Skeletal muscle satellite cell (primary cell): ENCODE data around the gene FAM151A. TPM values are rescaled to one million over a fixed set of nuclear protein-coding genes. Genes with fewer than 3 reads are reported as not detected.

Experiments
- H3K27me3 ChIP-seq: 2 replicates; pipeline ENCODE4 v1.7.0; 2013; ENCODE audit warnings: low read length; ENCODE audit not compliant: control insufficient read depth, insufficient read depth
- H3K36me3 ChIP-seq: 2 replicates; pipeline ENCODE4 v1.7.0; 2013; ENCODE audit warnings: mild to moderate bottlenecking, control low read depth, low read length; ENCODE audit not compliant: insufficient read depth
- H3K4me1 ChIP-seq: 2 replicates; pipeline ENCODE4 v1.7.0; 2013; ENCODE audit warnings: low read length; ENCODE audit not compliant: control insufficient read depth, insufficient read depth
- H3K4me2 ChIP-seq: 2 replicates; pipeline ENCODE4 v1.7.0; 2013; ENCODE audit warnings: mild to moderate bottlenecking, low read length
- H3K4me3 ChIP-seq: 2 replicates; pipeline ENCODE4 v1.7.0; 2013; ENCODE audit warnings: low read length
- H3K9ac ChIP-seq: 2 replicates; pipeline ENCODE4 v1.7.0; 2013; ENCODE audit warnings: mild to moderate bottlenecking, low read depth, low read length, moderate library complexity
- H3K9me3 ChIP-seq: replicated peaks from 2 replicates; pipeline ENCODE4 v1.7.0; 2013; ENCODE audit warnings: mild to moderate bottlenecking, control low read depth, low read length
- total RNA-seq: library from RNA; depleted of rRNA; stranded (reverse); fragments of >200 nt; gene quantifications from 2 replicates; pipeline ENCODE4 v1.2.3, GENCODE V29; 2012; rRNA removed

Gene FAM151A
- not detected in 2 replicates for total RNA-seq

GRCh38 chr1:54623216-54624007 is at the start of gene FAM151A:
FAM151A (minus strand) TSS chr1:54623525; CDS start chr1:54623395, 130 bp downstream.
- Histone ChIP-seq H3K36me3 (no peaks in the 10 kb centered on the region), H3K9me3 (no peaks in the 10 kb centered on the region), H3K9ac (no peak within 1 kb of the TSS), H3K4me2 (no peak within 1 kb of the TSS), H3K27me3 (peaks cover 13% of the 10 kb centered on the region), H3K4me1 (no peaks in the 10 kb centered on the region), H3K4me3 (no peak within 1 kb of the TSS)

- Histone ChIP-seq H3K36me3 (no peaks in the 10 kb centered on the region), H3K4me3 (no peak overlapping the region), H3K4me2 (no peak overlapping the region), H3K9me3 (no peaks in the 10 kb centered on the region), H3K27me3 (peaks cover 28% of the 10 kb centered on the region), H3K9ac (no peak overlapping the region), H3K4me1 (no peaks in the 10 kb centered on the region)
Measured at GRCh38 chr1:54671985-54672608, 48.8 kb upstream of the FAM151A start.

GRCh38 chr1:54668567-54668966 is 45.2 kb upstream of the FAM151A start:
- H3K9ac ChIP-seq: no peak overlapping the region
- no peaks in the 10 kb centered on the region for H3K4me1 ChIP-seq
- no peak overlapping the region for H3K4me2 ChIP-seq
- H3K27me3 ChIP-seq: peaks cover 19% of the 10 kb centered on the region
- no peak overlapping the region for H3K4me3 ChIP-seq
- H3K9me3 ChIP-seq: no peaks in the 10 kb centered on the region
- H3K36me3 ChIP-seq: no peaks in the 10 kb centered on the region

GRCh38 chr1:54667797-54668196 is 44.5 kb upstream of the FAM151A start:
- H3K36me3 ChIP-seq: no peaks in the 10 kb centered on the region
- H3K4me1 ChIP-seq: no peaks in the 10 kb centered on the region
- H3K4me2 ChIP-seq: no peak overlapping the region
- H3K9me3 ChIP-seq: no peaks in the 10 kb centered on the region
- H3K27me3 ChIP-seq: peaks cover 17% of the 10 kb centered on the region
- H3K9ac ChIP-seq: no peak overlapping the region
- no peak overlapping the region for H3K4me3 ChIP-seq

- H3K36me3 ChIP-seq: no peaks in the 10 kb centered on the region
- H3K4me1 ChIP-seq: no peaks in the 10 kb centered on the region
- peaks cover 17% of the 10 kb centered on the region for H3K27me3 ChIP-seq
- H3K4me3 ChIP-seq: no peak overlapping the region
- no peaks in the 10 kb centered on the region for H3K9me3 ChIP-seq
- H3K9ac ChIP-seq: no peak overlapping the region
- no peak overlapping the region for H3K4me2 ChIP-seq
Measured at GRCh38 chr1:54666333-54666732, 43.0 kb upstream of the FAM151A start.

- no peak overlapping the region for H3K4me3 ChIP-seq
- no peaks in the 10 kb centered on the region for H3K9me3 ChIP-seq
- peaks cover 17% of the 10 kb centered on the region for H3K27me3 ChIP-seq
- no peaks in the 10 kb centered on the region for H3K36me3 ChIP-seq
- H3K4me1 ChIP-seq: no peaks in the 10 kb centered on the region
- no peak overlapping the region for H3K9ac ChIP-seq
- H3K4me2 ChIP-seq: no peak overlapping the region
Measured at GRCh38 chr1:54665852-54666251, 42.5 kb upstream of the FAM151A start.

GRCh38 chr1:54664364-54664763 is 41.0 kb upstream of the FAM151A start:
- H3K36me3 ChIP-seq: no peaks in the 10 kb centered on the region
- peaks cover 16% of the 10 kb centered on the region for H3K27me3 ChIP-seq
- H3K4me1 ChIP-seq: no peaks in the 10 kb centered on the region
- no peak overlapping the region for H3K9ac ChIP-seq
- H3K9me3 ChIP-seq: no peaks in the 10 kb centered on the region
- H3K4me2 ChIP-seq: no peak overlapping the region
- H3K4me3 ChIP-seq: no peak overlapping the region

GRCh38 chr1:54663725-54664124 is 40.4 kb upstream of the FAM151A start:
- no peak overlapping the region for H3K4me2 ChIP-seq
- no peak overlapping the region for H3K4me3 ChIP-seq
- H3K27me3 ChIP-seq: peaks cover 10% of the 10 kb centered on the region
- H3K9me3 ChIP-seq: no peaks in the 10 kb centered on the region
- no peaks in the 10 kb centered on the region for H3K36me3 ChIP-seq
- H3K9ac ChIP-seq: no peak overlapping the region
- no peaks in the 10 kb centered on the region for H3K4me1 ChIP-seq

- no peak overlapping the region for H3K4me2 ChIP-seq
- no peak overlapping the region for H3K9ac ChIP-seq
- no peaks in the 10 kb centered on the region for H3K36me3 ChIP-seq
Measured at GRCh38 chr1:54658164-54658913, 35.0 kb upstream of the FAM151A start.

GRCh38 chr1:54653036-54653435 is 29.7 kb upstream of the FAM151A start:
- Histone ChIP-seq H3K27me3 (peaks cover 28% of the 10 kb centered on the region), H3K36me3 (no peaks in the 10 kb centered on the region), H3K9me3 (no peaks in the 10 kb centered on the region), H3K9ac (no peak overlapping the region), H3K4me2 (no peak overlapping the region), H3K4me3 (no peak overlapping the region), H3K4me1 (no peaks in the 10 kb centered on the region)

More at GRCh38 chr1:54658164-54658913, 35.0 kb upstream of the FAM151A start:
- H3K4me1 ChIP-seq: no peaks in the 10 kb centered on the region
- no peaks in the 10 kb centered on the region for H3K27me3 ChIP-seq
- H3K4me3 ChIP-seq: no peak overlapping the region
- H3K9me3 ChIP-seq: no peaks in the 10 kb centered on the region

- H3K36me3 ChIP-seq: no peaks in the 10 kb centered on the region
- no peaks in the 10 kb centered on the region for H3K4me1 ChIP-seq
- H3K4me2 ChIP-seq: no peak overlapping the region
- H3K4me3 ChIP-seq: no peak overlapping the region
- no peaks in the 10 kb centered on the region for H3K9me3 ChIP-seq
- peaks cover 28% of the 10 kb centered on the region for H3K27me3 ChIP-seq
- H3K9ac ChIP-seq: no peak overlapping the region
Measured at GRCh38 chr1:54652168-54652567, 28.8 kb upstream of the FAM151A start.
